Measurements from ENCODE around the gene C15orf61.

DNA sequence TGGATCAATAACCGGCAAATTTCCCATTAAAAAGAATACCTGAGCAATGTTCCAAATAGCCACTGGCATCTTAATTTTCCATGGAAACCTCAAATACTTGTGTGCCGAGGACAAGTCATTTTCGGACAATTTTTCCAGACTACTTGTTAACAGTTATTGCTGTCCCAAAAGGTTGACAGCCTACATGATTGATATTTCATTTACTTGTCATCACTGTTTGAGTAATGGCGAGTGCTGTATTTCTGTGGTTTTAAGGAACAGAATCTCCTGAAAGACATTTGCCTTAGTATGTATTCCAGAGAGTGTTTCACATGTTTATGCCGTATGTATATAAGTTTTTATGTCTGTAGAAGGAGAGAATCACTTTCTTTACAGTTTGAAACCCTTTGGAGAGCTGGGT lies 58.2 kb downstream of the C15orf61 start:
- TF ChIP-seq CTCF (IDR thresholded peaks at IDR 0.05) (no peak), POLR2A (IDR thresholded peaks at IDR 0.05) (no peak)
